ENCODE results near the gene TBX15. TPM values are rescaled to one million over a fixed set of nuclear protein-coding genes. Genes with fewer than 3 reads are reported as not detected.
"Not testable (repeated sequence)": the region's sequence is repeated elsewhere in the genome, so short reads cannot be mapped to it uniquely, and the experiment has no call there.

Gene TBX15
- total RNA-seq, 1 donor, result 0.63 TPM

- TF ChIP-seq CTCF (IDR thresholded peaks at IDR 0.05; ENCODE audit: insufficient read depth, low read length), result no peak
Measured at GRCh38 chr1:118918940-118919259, 69.2 kb downstream of the TBX15 start.

GRCh38 chr1:118918230-118918939 lies 69.8 kb downstream of the TBX15 start:
- H3K4me3 ChIP-seq (ENCODE audit: low read depth, low read length), result no peak overlapping the region
- TF ChIP-seq CTCF (IDR thresholded peaks at IDR 0.05; ENCODE audit: insufficient read depth, low read length), result no peak
- DNase-seq (ENCODE audit: low read depth), result no peak

More at GRCh38 chr1:118918940-118919259, 69.2 kb downstream of the TBX15 start:
- no peak for DNase-seq (ENCODE audit: low read depth)
- H3K4me3 ChIP-seq (ENCODE audit: low read depth, low read length), result no peak overlapping the region

GRCh38 chr1:118916346-118916745 lies 71.8 kb downstream of the TBX15 start:
- not testable (repeated sequence) for H3K4me3 ChIP-seq (ENCODE audit: low read depth, low read length); DNase-seq (ENCODE audit: low read depth)

- no peak for TF ChIP-seq CTCF (IDR thresholded peaks at IDR 0.05; ENCODE audit: insufficient read depth, low read length)
- H3K4me3 ChIP-seq (ENCODE audit: low read depth, low read length), result no peak overlapping the region
- DNase-seq (ENCODE audit: low read depth), result no peak
Measured at GRCh38 chr1:118914379-118915161, 73.6 kb downstream of the TBX15 start.

- TF ChIP-seq CTCF (IDR thresholded peaks at IDR 0.05; ENCODE audit: insufficient read depth, low read length), result no peak
- H3K4me3 ChIP-seq (ENCODE audit: low read depth, low read length), result no peak overlapping the region
- DNase-seq (ENCODE audit: low read depth), result no peak
Measured at GRCh38 chr1:118913818-118914217, 74.3 kb downstream of the TBX15 start.

GRCh38 chr1:118912574-118912973 lies 75.6 kb downstream of the TBX15 start:
- TF ChIP-seq CTCF (IDR thresholded peaks at IDR 0.05; ENCODE audit: insufficient read depth, low read length), result no peak
- H3K4me3 ChIP-seq (ENCODE audit: low read depth, low read length), result no peak overlapping the region
- DNase-seq (ENCODE audit: low read depth), result no peak

GRCh38 chr1:118911571-118911970 lies 76.6 kb downstream of the TBX15 start:
- H3K4me3 ChIP-seq (ENCODE audit: low read depth, low read length), result no peak overlapping the region
- no peak for DNase-seq (ENCODE audit: low read depth)
- no peak for TF ChIP-seq CTCF (IDR thresholded peaks at IDR 0.05; ENCODE audit: insufficient read depth, low read length)

Measured in fibroblast of the aortic adventitia (primary cell).